GM13976 (cell line): Measurements from ENCODE around the gene ARPC4.

Experiments used
- DNase-seq: peaks from one replicate; pipeline ENCODE4 v3.0.0; 2012; ENCODE audit warnings: low spot score
- in situ Hi-C: fragments of 300-500 bp; cut with MboI; formaldehyde crosslinking; loops from one replicate; pipeline ENCODE4 v1.12.0; 2022; ENCODE audit warnings: low sequenced_read_pairs, mixed read lengths, inconsistent platforms; ENCODE audit not compliant: unreplicated experiment
- TF ChIP-seq, protein P1 (sequence below): IDR thresholded peaks from 2 replicates; pipeline ENCODE4 v1.5.1; 2012; ENCODE audit warnings: borderline replicate concordance, mild to moderate bottlenecking; ENCODE audit not compliant: insufficient read depth; ENCODE audit errors: extremely low read depth, missing control alignments, control extremely low read depth

Gene ARPC4

DNA sequence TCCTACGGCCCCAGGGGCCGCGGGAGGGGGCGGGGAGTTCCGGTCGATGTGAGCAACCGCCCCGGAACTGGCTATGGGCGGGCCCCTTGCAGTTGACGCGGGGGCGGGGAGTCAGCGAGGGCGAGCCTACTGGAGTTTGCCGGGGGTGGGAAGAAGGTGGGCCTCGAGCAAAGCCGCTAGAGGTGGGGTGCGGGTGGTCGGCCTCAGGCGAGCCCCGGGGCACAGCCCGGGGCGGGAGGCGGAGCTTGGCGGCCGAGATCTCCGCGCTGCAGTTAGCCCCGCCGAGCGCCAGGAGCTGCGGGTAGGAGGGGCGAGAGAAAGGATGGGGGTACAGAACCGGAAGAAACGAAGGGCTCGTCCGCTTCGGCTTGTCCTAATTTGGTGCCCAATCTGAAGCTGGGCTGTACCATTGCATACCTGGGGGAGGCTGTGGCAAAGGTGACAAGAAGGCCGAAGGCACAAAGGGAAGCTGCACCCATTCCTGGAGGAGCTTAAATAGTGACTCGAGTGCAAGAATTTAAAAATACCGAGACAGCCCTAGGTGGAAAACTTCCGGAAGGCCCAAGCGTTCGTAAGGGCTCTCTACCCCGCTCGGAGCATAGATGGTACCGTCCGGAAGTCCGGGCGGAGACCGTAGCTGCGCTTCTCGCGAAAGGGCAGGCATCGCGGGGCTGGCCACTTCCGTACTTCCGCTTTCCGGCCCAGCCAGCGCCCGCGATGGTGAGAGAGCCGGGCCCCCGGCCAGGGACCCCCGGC lies at the start of gene ARPC4, which contains the start of gene TADA3:
Gene ARPC4 (plus strand): TSS at position 678 of the 756 bp plus-strand sequence. CDS start 40 bp downstream, at position 718.
Gene TADA3 (minus strand): TSS at position 69 of the 756 bp plus-strand sequence. CDS start 1,007 bp downstream, outside the sequence.
- in situ Hi-C loops: no loop called here
- TF ChIP-seq, protein P1, sequence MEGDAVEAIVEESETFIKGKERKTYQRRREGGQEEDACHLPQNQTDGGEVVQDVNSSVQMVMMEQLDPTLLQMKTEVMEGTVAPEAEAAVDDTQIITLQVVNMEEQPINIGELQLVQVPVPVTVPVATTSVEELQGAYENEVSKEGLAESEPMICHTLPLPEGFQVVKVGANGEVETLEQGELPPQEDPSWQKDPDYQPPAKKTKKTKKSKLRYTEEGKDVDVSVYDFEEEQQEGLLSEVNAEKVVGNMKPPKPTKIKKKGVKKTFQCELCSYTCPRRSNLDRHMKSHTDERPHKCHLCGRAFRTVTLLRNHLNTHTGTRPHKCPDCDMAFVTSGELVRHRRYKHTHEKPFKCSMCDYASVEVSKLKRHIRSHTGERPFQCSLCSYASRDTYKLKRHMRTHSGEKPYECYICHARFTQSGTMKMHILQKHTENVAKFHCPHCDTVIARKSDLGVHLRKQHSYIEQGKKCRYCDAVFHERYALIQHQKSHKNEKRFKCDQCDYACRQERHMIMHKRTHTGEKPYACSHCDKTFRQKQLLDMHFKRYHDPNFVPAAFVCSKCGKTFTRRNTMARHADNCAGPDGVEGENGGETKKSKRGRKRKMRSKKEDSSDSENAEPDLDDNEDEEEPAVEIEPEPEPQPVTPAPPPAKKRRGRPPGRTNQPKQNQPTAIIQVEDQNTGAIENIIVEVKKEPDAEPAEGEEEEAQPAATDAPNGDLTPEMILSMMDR: no peak
- DNase-seq: peak; percentile 94

- in situ Hi-C loops: no loop called here
- TF ChIP-seq, protein P1: no peak
- no peak for DNase-seq
Measured at GRCh38 chr3:9743548-9743947, 49.3 kb upstream of the ARPC4 start.

DNA sequence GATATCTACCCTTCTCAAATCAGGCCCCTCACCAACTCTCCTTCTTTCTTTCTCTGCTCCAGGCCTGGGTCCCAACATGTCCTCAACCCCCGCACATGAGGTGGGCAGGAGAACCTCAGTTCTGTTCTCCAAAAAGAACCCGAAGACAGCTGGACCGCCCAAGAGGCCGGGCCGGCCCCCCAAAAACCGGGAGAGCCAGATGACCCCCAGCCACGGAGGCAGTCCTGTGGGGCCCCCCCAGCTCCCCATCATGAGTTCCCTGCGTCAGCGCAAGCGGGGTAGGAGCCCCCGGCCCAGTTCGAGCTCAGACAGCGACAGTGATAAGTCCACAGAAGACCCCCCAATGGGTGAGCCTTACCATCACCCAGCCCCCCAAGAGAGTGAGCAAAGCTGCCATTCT lies 48.7 kb upstream of the ARPC4 start:
- in situ Hi-C loops: no loop called here
- TF ChIP-seq, protein P1: no peak
- no peak for DNase-seq

DNA sequence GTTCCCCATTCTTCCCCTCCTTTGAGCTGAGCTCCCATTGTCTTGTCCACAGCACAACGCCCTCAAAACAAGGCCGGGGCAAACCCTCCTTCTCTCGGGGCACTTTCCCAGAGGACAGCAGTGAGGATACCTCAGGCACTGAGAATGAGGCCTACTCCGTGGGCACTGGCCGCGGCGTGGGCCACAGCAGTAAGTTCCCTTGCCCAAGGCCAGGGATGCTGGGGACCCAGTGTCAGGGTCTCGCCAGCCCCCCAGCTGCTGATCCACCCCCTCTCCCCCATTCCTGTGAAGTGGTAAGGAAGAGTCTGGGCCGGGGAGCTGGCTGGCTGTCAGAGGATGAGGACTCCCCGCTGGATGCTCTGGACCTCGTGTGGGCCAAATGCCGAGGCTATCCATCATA lies 47.4 kb upstream of the ARPC4 start:
- no peak for DNase-seq
- in situ Hi-C loops: no loop called here
- TF ChIP-seq, protein P1: no peak

- TF ChIP-seq, protein P1: no peak
- in situ Hi-C loops: no loop called here
- no peak for DNase-seq
Measured at GRCh38 chr3:9746330-9746729, 46.6 kb upstream of the ARPC4 start.

DNA sequence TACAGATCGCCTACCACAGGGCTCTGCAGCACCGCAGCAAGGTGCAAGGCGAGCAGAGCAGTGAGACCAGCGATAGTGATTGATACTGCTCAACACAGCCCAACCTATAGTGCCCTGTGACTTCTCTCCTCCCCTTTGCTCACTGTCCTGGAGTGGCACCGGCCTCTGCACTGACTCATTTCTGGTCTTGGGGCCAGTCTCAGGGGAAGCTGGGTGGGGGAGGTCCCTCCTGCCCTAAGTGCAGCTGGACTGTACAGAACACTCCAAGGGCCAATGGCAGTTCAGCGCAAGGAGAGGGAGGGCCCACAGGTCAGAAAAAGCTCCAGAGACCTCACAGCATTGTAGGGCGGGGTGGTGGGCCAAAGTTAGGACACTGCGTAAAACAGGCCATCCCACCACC lies 45.6 kb upstream of the ARPC4 start:
- in situ Hi-C loops: no loop called here
- TF ChIP-seq, protein P1: no peak
- no peak for DNase-seq
